K562 (cell line): ENCODE results near the gene ACTN1. TPM values are rescaled to one million over a fixed set of nuclear protein-coding genes. Genes with fewer than 3 reads are reported as not detected.

Source experiments
- ATAC-seq: fragments of 200-7000 bp; cut with Tn5 transposase; 3 replicates; pipeline ENCODE4 v1.9.1; 2020; ENCODE audit warnings: moderate library complexity
- BruUV-seq: library from RNA; stranded (reverse); fragments of 400-500 nt; replicated peaks from 2 replicates; lab custom pipeline; 2021; lab: Mats Ljungman, UMichigan
- CTCF ChIA-PET: fragments of 300-600 bp; formaldehyde crosslinking; extraction: SDS; loops from one replicate; lab custom pipeline; 2021; ENCODE audit warnings: low intra/inter-chr PET ratio; lab: Yijun Ruan, JAX
- POLR2A ChIA-PET: fragments of 300-600, 350-650 bp; sonication (Branson Sonifier 250); formaldehyde crosslinking; extraction: SDS; loops from one replicate; lab custom pipeline; 2021; ENCODE audit warnings: antibody characterized with exemption, inconsistent platforms; lab: Yijun Ruan, JAX
- DNase-seq, 4 experiments: peaks; one replicate each; pipeline versions ENCODE4 v3.0.0 to v3.0.0-alpha.2; 2011 to 2018; ENCODE audit warnings: low spot score in 3 of 4, mixed read lengths in 3 of 4; ENCODE audit errors: extremely low read depth in 1 of 4
- FAIRE-seq: peaks from 2 replicates; lab custom pipeline; 2011; peaks lifted over from hg19 to GRCh38; lab: Jason Lieb, UNC
- H2AFZ ChIP-seq: 2 replicates; pipeline ENCODE4 v1.6.0; 2011; ENCODE audit warnings: low read depth, low read length, control low read depth, inconsistent platforms
- H3K27ac ChIP-seq: fragments of 200-600 bp; 3 replicates; pipeline ENCODE4 v1.8.0; 2011; ENCODE audit warnings: low read depth, mild to moderate bottlenecking, control low read depth, inconsistent platforms, low read length, moderate library complexity, mixed read lengths; ENCODE audit errors: extremely low read depth
- H3K27me3 ChIP-seq, 2 experiments: fragments of 300-600 bp in 1 of 2; 2 replicates in 1 of 2; 3 replicates in 1 of 2; pipeline versions ENCODE4 v1.6.0 to v1.8.0; 2011; ENCODE audit warnings: inconsistent platforms in 2 of 2, low read length in 2 of 2, mild to moderate bottlenecking in 1 of 2, mixed read lengths in 1 of 2, moderate library complexity in 1 of 2; ENCODE audit not compliant: control insufficient read depth in 2 of 2, insufficient read depth in 2 of 2
- H3K36me3 ChIP-seq: fragments of 300-600 bp; 3 replicates; pipeline ENCODE4 v1.8.0; 2011; ENCODE audit warnings: mild to moderate bottlenecking, low read length, inconsistent platforms; ENCODE audit not compliant: control insufficient read depth, insufficient read depth
- H3K4me1 ChIP-seq, 2 experiments: fragments of 200-600 bp in 1 of 2; replicated peaks in 1 of 2; 2 replicates in 1 of 2; 3 replicates in 1 of 2; pipeline versions ENCODE4 v1.5.1 to v1.8.0; 2011; ENCODE audit warnings: inconsistent platforms in 2 of 2, low read length in 2 of 2, mild to moderate bottlenecking in 1 of 2, mixed read lengths in 1 of 2, moderate library complexity in 1 of 2; ENCODE audit not compliant: control insufficient read depth in 2 of 2, insufficient read depth in 2 of 2
- H3K4me2 ChIP-seq: 2 replicates; pipeline ENCODE4 v1.6.1; 2011; ENCODE audit warnings: low read length, control low read depth, inconsistent platforms, mixed read lengths; ENCODE audit not compliant: insufficient read depth
- H3K4me3 ChIP-seq: fragments of 200-600 bp; sonication (generic), shearing (Covaris generic); 2 replicates; pipeline ENCODE4 v1.5.1; 2016; ENCODE audit warnings: control low read depth, inconsistent platforms
- H3K79me2 ChIP-seq: fragments of 200-600 bp; 3 replicates; pipeline ENCODE4 v1.8.0; 2011; ENCODE audit warnings: low read length, inconsistent platforms; ENCODE audit not compliant: control insufficient read depth, insufficient read depth
- H3K9ac ChIP-seq, 2 experiments: 2 replicates each; pipeline versions ENCODE4 v1.6.0 to v1.6.1; 2011; ENCODE audit warnings: low read depth in 2 of 2, low read length in 2 of 2, control low read depth in 1 of 2, inconsistent platforms in 1 of 2, mild to moderate bottlenecking in 1 of 2, mixed read lengths in 1 of 2; ENCODE audit not compliant: insufficient read depth in 1 of 2
- H3K9me1 ChIP-seq: one replicate; pipeline ENCODE4 v1.6.0; 2011; ENCODE audit warnings: inconsistent platforms, mild to moderate bottlenecking, low read length, moderate library complexity; ENCODE audit not compliant: control insufficient read depth, insufficient read depth
- H3K9me3 ChIP-seq: replicated peaks from 2 replicates; pipeline ENCODE4 v1.5.1; 2011; ENCODE audit warnings: low read depth, low read length, inconsistent platforms; ENCODE audit not compliant: control insufficient read depth, insufficient read depth
- H4K20me1 ChIP-seq: replicated peaks from 2 replicates; pipeline ENCODE4 v1.6.1; 2011; ENCODE audit warnings: low read length, inconsistent platforms, mixed read lengths; ENCODE audit not compliant: control insufficient read depth, insufficient read depth
- MAFK ChIP-seq: IDR thresholded peaks from 2 replicates; pipeline ENCODE4 v1.6.1; 2011; ENCODE audit warnings: low read length, improper control_type of control experiment
- MCM7 ChIP-seq, 2 experiments: fragments of 450-650 bp; IDR thresholded peaks; 2 replicates each; pipeline ENCODE4 v1.6.1; 2016 to 2018
- MEIS2 ChIP-seq: fragments of 450-650 bp; IDR thresholded peaks from 2 replicates; pipeline ENCODE4 v1.6.1; 2014; ENCODE audit warnings: mild to moderate bottlenecking; ENCODE audit not compliant: partially characterized antibody
- NCOR1 ChIP-seq: fragments of 450-650 bp; IDR thresholded peaks from 2 replicates; pipeline ENCODE4 v1.6.1; 2016; ENCODE audit warnings: mild to moderate bottlenecking, moderate library complexity
- NR2F6 ChIP-seq: fragments of 450-650 bp; formaldehyde crosslinking; IDR thresholded peaks from 2 replicates; pipeline ENCODE4 v1.4.0; 2020; ENCODE audit warnings: mild to moderate bottlenecking
- ZBTB8A ChIP-seq: fragments of 450-650 bp; IDR thresholded peaks from 2 replicates; pipeline ENCODE4 v1.6.1; 2018; ENCODE audit warnings: mild to moderate bottlenecking, moderate library complexity; ENCODE audit not compliant: partially characterized antibody
- ZNF586 ChIP-seq: fragments of 450-650 bp; formaldehyde crosslinking; conservative IDR thresholded peaks from 2 replicates; pipeline ENCODE4 v1.4.0; 2020; ENCODE audit warnings: mild to moderate bottlenecking, moderate library complexity
- ZNF77 ChIP-seq: fragments of 250-450 bp; sonication (Bioruptor Pico); IDR thresholded peaks from 2 replicates; pipeline ENCODE4 v1.5.0; 2020
- WGBS: fragments of 100-300 bp; shearing (Covaris generic); methylation state at CpG from one replicate; pipeline ENCODE4 v1.1.6; 2016; ENCODE audit warnings: low coverage, mixed read lengths; ENCODE audit not compliant: insufficient coverage; ENCODE audit errors: missing lambda C conversion rate; 5-methylcytosine and 5-hydroxymethylcytosine counted together
- in situ Hi-C: fragments of 300-500 bp; cut with MboI; formaldehyde crosslinking; loops from 4 replicates; pipeline ENCODE4 v1.15.0; 2018; ENCODE audit warnings: inconsistent platforms, mixed read lengths
- intact Hi-C: fragments of 100-400 bp; cut with micrococcal nuclease; formaldehyde crosslinking; loops from 2 replicates; pipeline ENCODE4 v1.14.2; 2022
- polyA plus RNA-seq, 8 experiments: library from polyadenylated mRNA; depleted of rRNA in 4 of 8; stranded (reverse) in 5 of 8; unstranded in 3 of 8; fragments of >200 nt; fragmentation: Nextera tagmentation in 2 of 8; fragmentation: Illumina TruSeq in 1 of 8; extraction: Ambion mirVana in 2 of 8; extraction: Trizol in 1 of 8; gene quantifications; 2 replicates each; pipeline versions ENCODE4 v1.2.1 to v1.2.3, GENCODE V29; 2011 to 2014; ENCODE audit warnings: inconsistent platforms in 1 of 8, missing spikeins in 1 of 8
- total RNA-seq, 7 experiments: library from RNA; depleted of rRNA in 6 of 7; stranded (reverse); fragments of >200 nt in 6 of 7; fragmentation: Illumina TruSeq in 2 of 7; extraction: Trizol in 2 of 7; gene quantifications; 2 replicates each; pipeline versions ENCODE4 v1.2.1 to v1.2.3, GENCODE V29; 2011 to 2021; ENCODE audit warnings: low replicate concordance in 1 of 7
- TF ChIP-seq, protein P1 (sequence below), 2 experiments: fragments of 250-450 bp in 1 of 2; fragments of 450-650 bp in 1 of 2; sonication (Bioruptor Pico) in 1 of 2; IDR thresholded peaks; 2 replicates each; pipeline versions ENCODE4 v1.6.1 to v1.8.0; 2016 to 2021; ENCODE audit warnings: mild to moderate bottlenecking in 2 of 2, moderate library complexity in 2 of 2, missing compliant biosample characterization in 1 of 2, missing genetic modification characterization in 1 of 2

Gene ACTN1
- total and polyA plus RNA-seq, 9 of the 15 experiments (the other 6 are each of a cell fraction or from before 2014, with no cell fraction given) = 2.2 to 67.7 (median 34.5) TPM

DNA sequence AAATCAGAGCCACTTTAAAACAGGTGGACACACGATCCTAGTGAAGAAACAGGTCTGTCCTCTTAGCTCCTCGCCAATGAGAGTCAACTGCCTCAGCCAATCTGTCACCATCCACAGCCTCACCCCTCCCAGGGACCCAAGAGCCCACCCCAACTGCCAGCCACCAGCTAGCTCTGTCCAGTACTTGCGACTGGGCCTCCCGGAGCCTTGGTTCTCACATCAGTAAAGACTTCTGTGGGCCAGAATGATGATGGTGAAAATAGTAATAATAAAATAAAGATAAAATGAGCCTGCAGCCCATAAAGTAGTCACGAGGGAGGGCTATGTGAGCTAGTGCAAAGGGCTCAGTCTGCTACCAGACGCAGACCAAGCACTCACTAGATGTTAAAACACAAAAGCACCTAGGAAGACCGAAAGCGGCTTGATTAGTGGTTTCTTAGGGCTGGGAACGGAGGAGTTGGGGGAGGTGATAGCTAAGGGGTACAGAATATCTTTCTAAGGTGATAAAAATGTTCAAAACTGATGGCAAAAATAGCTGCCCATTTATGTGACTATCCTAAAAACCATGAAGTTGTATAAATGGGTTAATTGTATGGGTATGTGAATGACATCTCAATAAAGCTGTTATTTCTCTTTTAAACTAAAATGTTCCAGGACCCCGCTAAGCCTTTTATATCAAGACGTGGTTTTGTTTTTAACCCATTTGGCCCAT is 39.8 kb downstream of the ACTN1 start:
- Histone ChIP-seq H3K9me1 (peaks cover 4% of the 10 kb centered on the region), H3K9me3 (no peaks in the 10 kb centered on the region), H3K27me3 (no peaks in the 10 kb centered on the region), H3K79me2 (peaks cover 10% of the 10 kb centered on the region), H3K9ac (no peak overlapping the region), H3K4me2 (no peak overlapping the region), H3K36me3 (no peaks in the 10 kb centered on the region; the same call in 2 of the 3 replicates), H4K20me1 (peaks cover 38% of the 10 kb centered on the region), H3K27ac (no peak overlapping the region), H2AFZ (no peak overlapping the region), H3K4me3 (no peak overlapping the region), H3K4me1 (peaks cover 7 to 18% of the 10 kb centered on the region in 2 experiments; a peak in 4 of 5 replicates)
- TF ChIP-seq MEIS2 = no peak
- TF ChIP-seq, protein P1, sequence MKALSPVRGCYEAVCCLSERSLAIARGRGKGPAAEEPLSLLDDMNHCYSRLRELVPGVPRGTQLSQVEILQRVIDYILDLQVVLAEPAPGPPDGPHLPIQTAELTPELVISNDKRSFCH (CRISPR knock-in tag; IDR thresholded peaks at IDR 0.05) = no peak
- TF ChIP-seq, protein P1 (tag; IDR thresholded peaks at IDR 0.05) = no peak
- no peak for TF ChIP-seq MCM7 (IDR thresholded peaks at IDR 0.05)
- TF ChIP-seq NR2F6 (CRISPR knock-in tag) = no peak
- no peak for TF ChIP-seq ZNF77 (CRISPR knock-in tag)
- TF ChIP-seq MAFK = no peak
- no peak for TF ChIP-seq ZBTB8A
- no peak for TF ChIP-seq NCOR1
- TF ChIP-seq ZNF586 (CRISPR knock-in tag) = no peak
- ATAC-seq (no peak), DNase-seq (no peak), FAIRE-seq (no peak)
- CTCF ChIA-PET = no interaction called here
- 78% methylated on average over 10 of the region's 11 CpGs for WGBS
- POLR2A ChIA-PET = interaction anchor here (0.6 to 1.3 kb wide), 6 partner anchors 12 to 707 kb away, joined by 3 read pairs; no protein-coding TSS in a partner anchor
- no TSS peak for BruUV-seq
- in situ Hi-C loops = no loop called here
- intact Hi-C loops = no loop called here
